ENCODE data around the gene PTGES2.

GRCh38 chr9:128116104-128117083 is 11.1 kb downstream of the PTGES2 start:
- no peak for TF ChIP-seq CTCF (IDR thresholded peaks at IDR 0.05; ENCODE audit: low read depth, low read length, poor library complexity, severe bottlenecking)
- no peak for TF ChIP-seq EZH2phosphoT487 (IDR thresholded peaks at IDR 0.05; ENCODE audit: borderline replicate concordance, low read length)
